Activated T-helper 2 cell treated with anti-CD3 and anti-CD28 coated beads, Interferon-gamma antibody, Interleukin-2, Interleukin-4, amounts not matched to agents 10 μg/mL and 5 μg/mL and 100 μg/mL, durations not matched to agents 14 hours and 24 hours and 36 hours (primary cell): Measurements from ENCODE around the gene ZFR2. TPM values are rescaled to one million over a fixed set of nuclear protein-coding genes. Genes with fewer than 3 reads are reported as not detected.
"Not testable (repeated sequence)": the region's sequence is repeated elsewhere in the genome, so short reads cannot be mapped to it uniquely, and the experiment has no call there.

Experiments
- DNase-seq: peaks from one replicate; pipeline ENCODE4 v3.0.0; 2021; ENCODE audit warnings: low spot score
- H3K27ac Mint-ChIP-seq: one replicate; pipeline ENCODE4 v1.8.0; 2021; ENCODE audit warnings: mixed read lengths
- H3K27me3 Mint-ChIP-seq: one replicate; pipeline ENCODE4 v1.8.0; 2021; ENCODE audit warnings: low read depth, mixed read lengths
- H3K36me3 Mint-ChIP-seq: one replicate; pipeline ENCODE4 v1.8.0; 2021; ENCODE audit warnings: low read depth, mixed read lengths
- H3K4me1 Mint-ChIP-seq: one replicate; pipeline ENCODE4 v1.8.0; 2021; ENCODE audit warnings: low read depth, mixed read lengths
- H3K4me3 Mint-ChIP-seq: one replicate; pipeline ENCODE4 v1.8.0; 2021; ENCODE audit warnings: low read depth, mild to moderate bottlenecking, moderate library complexity, mixed read lengths
- H3K9me3 Mint-ChIP-seq: one replicate; pipeline ENCODE4 v1.8.0; 2021; ENCODE audit warnings: mixed read lengths
- intact Hi-C: fragments of 100-400 bp; cut with micrococcal nuclease; formaldehyde crosslinking; loops from one replicate; pipeline ENCODE4 v1.15.1; 2023
- total RNA-seq: library from RNA; stranded (reverse); gene quantifications from 2 replicates; pipeline ENCODE4 v1.2.3, GENCODE V29; 2022

The ZFR2 gene
- total RNA-seq, 1 donor from 2014 or later = 0.27 TPM

GRCh38 chr19:3827306-3827705, 41.5 kb downstream of the ZFR2 start:
- intact Hi-C loops = no loop called here
- H3K27ac Mint-ChIP-seq = no peak overlapping the region

DNA sequence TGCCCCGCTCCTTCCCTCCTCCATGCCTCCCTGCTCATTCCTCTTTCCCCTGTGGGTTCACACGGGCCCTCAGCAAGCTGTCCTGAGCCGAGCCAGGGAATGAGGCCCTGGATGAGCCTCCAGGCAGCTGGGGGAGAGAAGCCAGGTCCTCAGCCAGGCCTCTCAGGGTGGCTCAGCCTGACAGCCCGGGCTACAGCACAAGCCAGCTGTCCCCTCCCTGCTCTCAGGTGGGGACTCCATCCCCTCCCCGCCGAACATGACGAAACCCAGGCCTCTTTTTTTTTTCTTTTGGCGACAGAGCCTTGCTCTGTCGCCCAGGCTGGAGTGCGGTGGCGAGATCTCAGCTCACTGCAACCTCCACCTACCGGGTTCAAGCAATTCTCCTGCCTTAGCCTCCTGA, 42.7 kb downstream of the ZFR2 start:
- intact Hi-C loops = no loop called here
- DNase-seq = no peak
- no peaks in the 10 kb centered on the region for H3K27me3 Mint-ChIP-seq
- no peaks in the 10 kb centered on the region for H3K9me3 Mint-ChIP-seq
- no peaks in the 10 kb centered on the region for H3K36me3 Mint-ChIP-seq
- H3K4me3 Mint-ChIP-seq = no peak overlapping the region
- no peak overlapping the region for H3K27ac Mint-ChIP-seq
- peaks cover 5% of the 10 kb centered on the region for H3K4me1 Mint-ChIP-seq

More at GRCh38 chr19:3827306-3827705, 41.5 kb downstream of the ZFR2 start:
- Mint-ChIP-seq H3K36me3 (no peaks in the 10 kb centered on the region), H3K4me3 (no peak overlapping the region), H3K4me1 (no peaks in the 10 kb centered on the region), H3K9me3 (no peaks in the 10 kb centered on the region), H3K27me3 (no peaks in the 10 kb centered on the region)
- DNase-seq = no peak

DNA sequence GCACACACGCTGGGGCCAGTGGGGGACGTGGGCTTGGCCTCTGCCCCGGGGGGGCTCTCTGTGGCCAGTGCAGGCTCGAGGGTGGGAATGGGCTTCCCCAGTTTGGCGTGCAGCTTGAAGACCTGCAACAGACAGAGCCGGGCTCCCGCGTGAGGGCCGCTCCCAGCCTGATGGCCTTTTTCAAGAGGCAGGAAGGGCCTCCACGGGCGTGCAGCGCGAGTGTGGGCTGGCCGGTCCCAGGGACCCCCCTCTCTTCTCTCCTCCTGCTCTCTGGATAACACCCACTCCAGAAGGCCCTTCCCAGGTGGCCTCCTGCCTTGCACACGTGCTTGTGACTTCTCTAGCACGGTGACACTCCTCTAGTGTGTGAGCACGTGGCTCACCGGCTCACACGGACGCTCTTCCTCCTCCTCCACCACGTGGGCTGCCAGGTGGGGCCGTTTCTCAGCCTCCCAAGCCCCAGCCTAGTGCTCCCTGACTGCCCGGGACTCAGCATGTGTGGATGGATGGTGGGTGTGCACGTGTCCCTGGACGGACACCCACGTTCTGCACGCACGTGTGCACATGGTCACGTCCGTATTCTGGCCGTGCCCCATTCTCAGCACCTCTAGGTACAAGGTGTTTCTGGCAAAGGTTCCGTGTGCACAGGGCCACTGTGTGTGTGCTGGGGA, 43.4 kb downstream of the ZFR2 start:
- Mint-ChIP-seq H3K27ac (no peak overlapping the region), H3K36me3 (no peaks in the 10 kb centered on the region), H3K9me3 (no peaks in the 10 kb centered on the region), H3K27me3 (no peaks in the 10 kb centered on the region), H3K4me1 (peaks cover 5% of the 10 kb centered on the region), H3K4me3 (no peak overlapping the region)
- intact Hi-C loops = no loop called here
- no peak for DNase-seq

DNA sequence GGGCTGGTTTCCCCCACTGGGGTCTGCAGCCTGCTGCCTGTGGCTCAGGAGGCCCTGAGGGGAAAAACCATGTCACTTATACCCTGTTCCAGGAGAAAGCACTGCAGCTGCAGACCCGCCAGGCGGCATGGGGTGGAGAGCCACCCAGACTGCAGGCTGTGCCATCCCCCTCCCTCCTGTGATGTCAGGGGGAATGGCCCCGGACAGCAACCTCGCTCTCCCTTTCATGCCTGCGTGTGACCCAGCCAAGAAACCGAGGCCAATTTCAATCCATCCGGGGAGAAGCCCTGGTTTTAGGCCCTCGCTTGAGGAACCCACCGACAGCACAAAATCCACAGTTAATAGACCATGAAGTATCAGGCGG, 45.5 kb downstream of the ZFR2 start:
- H3K27ac Mint-ChIP-seq = no peak overlapping the region
- DNase-seq = no peak
- intact Hi-C loops = loop anchor here (5.0 kb wide), 1 partner anchor 36 kb away; the partner anchor contains the start of gene MATK
- no peak overlapping the region for H3K4me3 Mint-ChIP-seq
- no peaks in the 10 kb centered on the region for H3K9me3 Mint-ChIP-seq
- no peaks in the 10 kb centered on the region for H3K27me3 Mint-ChIP-seq
- H3K36me3 Mint-ChIP-seq = no peaks in the 10 kb centered on the region
- peaks cover 10% of the 10 kb centered on the region for H3K4me1 Mint-ChIP-seq

DNA sequence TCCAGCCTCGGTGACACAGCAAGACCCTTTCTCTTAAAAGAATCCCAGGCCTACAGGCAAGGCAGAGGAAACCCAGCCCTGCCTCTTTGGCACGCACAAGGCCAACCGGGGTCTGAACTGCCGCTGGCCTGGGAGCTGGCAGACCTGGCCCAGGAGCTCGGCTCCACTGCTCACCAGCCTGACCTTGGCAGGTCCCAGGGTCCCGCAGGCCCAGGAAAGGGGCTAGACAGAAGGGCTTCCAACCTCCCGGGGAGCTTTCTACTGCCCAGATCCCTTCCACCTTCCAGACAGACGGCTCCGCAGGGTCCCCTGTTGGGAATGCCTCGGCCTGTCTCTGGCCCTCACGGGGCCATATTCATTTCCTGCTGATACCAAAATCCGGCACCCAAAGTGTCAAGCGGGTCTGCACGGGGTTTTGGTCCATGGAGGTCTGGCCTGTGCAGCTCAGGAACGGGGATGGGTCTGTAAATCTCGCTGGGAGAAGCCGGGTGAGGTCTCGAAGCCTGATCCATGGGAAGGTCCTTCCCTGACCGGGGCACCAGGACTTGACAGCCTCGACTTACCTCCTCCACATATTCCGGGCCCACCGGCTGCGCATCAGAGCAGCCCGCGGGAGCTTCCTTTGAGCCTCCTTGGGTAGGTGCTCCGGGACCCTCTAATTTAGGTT, 46.0 kb downstream of the ZFR2 start:
- intact Hi-C loops = loop anchor here (5.0 kb wide), 1 partner anchor 36 kb away; the partner anchor contains the start of gene MATK

GRCh38 chr19:3821857-3822364, 46.9 kb downstream of the ZFR2 start:
- Mint-ChIP-seq H3K9me3 (no peaks in the 10 kb centered on the region), H3K27me3 (no peaks in the 10 kb centered on the region), H3K36me3 (no peaks in the 10 kb centered on the region), H3K4me3 (no peak overlapping the region), H3K4me1 (peaks cover 17% of the 10 kb centered on the region), H3K27ac (no peak overlapping the region)
- intact Hi-C loops = loop anchor here (5.0 kb wide), 1 partner anchor 35 kb away; the partner anchor contains the start of gene MATK
- peak; percentile 85 for DNase-seq

More for the DNA sequence above, 46.0 kb downstream of the ZFR2 start:
- no peaks in the 10 kb centered on the region for H3K27me3 Mint-ChIP-seq
- H3K36me3 Mint-ChIP-seq = no peaks in the 10 kb centered on the region
- DNase-seq = no peak
- no peaks in the 10 kb centered on the region for H3K9me3 Mint-ChIP-seq
- peaks cover 16% of the 10 kb centered on the region for H3K4me1 Mint-ChIP-seq
- no peak overlapping the region for H3K4me3 Mint-ChIP-seq
- H3K27ac Mint-ChIP-seq = no peak overlapping the region

- peaks cover 17% of the 10 kb centered on the region for H3K4me1 Mint-ChIP-seq
- intact Hi-C loops = loop anchor here (5.0 kb wide), 1 partner anchor 34 kb away; the partner anchor contains the start of gene MATK
- H3K36me3 Mint-ChIP-seq = no peaks in the 10 kb centered on the region
- H3K4me3 Mint-ChIP-seq = no peak overlapping the region
- no peak overlapping the region for H3K27ac Mint-ChIP-seq
- DNase-seq = no peak
- no peaks in the 10 kb centered on the region for H3K27me3 Mint-ChIP-seq
- no peaks in the 10 kb centered on the region for H3K9me3 Mint-ChIP-seq
These were observed 47.7 kb downstream of the ZFR2 start for GRCh38 chr19:3821156-3821555.

- Mint-ChIP-seq H3K27me3 (no peaks in the 10 kb centered on the region), H3K4me3 (no peak overlapping the region), H3K4me1 (peaks cover 17% of the 10 kb centered on the region), H3K36me3 (no peaks in the 10 kb centered on the region), H3K9me3 (no peaks in the 10 kb centered on the region), H3K27ac (no peak overlapping the region)
- intact Hi-C loops = loop anchor here (5.0 kb wide), 1 partner anchor 33 kb away; the partner anchor contains the start of gene MATK
- no peak for DNase-seq
These were observed 48.8 kb downstream of the ZFR2 start for GRCh38 chr19:3819989-3820388.

- no peak overlapping the region for H3K4me3 Mint-ChIP-seq
- no peaks in the 10 kb centered on the region for H3K36me3 Mint-ChIP-seq
- no peak overlapping the region for H3K27ac Mint-ChIP-seq
- intact Hi-C loops = no loop called here
- no peak for DNase-seq
- H3K27me3 Mint-ChIP-seq = no peaks in the 10 kb centered on the region
- no peaks in the 10 kb centered on the region for H3K9me3 Mint-ChIP-seq
- H3K4me1 Mint-ChIP-seq = peaks cover 25% of the 10 kb centered on the region
These were observed 49.9 kb downstream of the ZFR2 start for GRCh38 chr19:3818918-3819317.

DNA sequence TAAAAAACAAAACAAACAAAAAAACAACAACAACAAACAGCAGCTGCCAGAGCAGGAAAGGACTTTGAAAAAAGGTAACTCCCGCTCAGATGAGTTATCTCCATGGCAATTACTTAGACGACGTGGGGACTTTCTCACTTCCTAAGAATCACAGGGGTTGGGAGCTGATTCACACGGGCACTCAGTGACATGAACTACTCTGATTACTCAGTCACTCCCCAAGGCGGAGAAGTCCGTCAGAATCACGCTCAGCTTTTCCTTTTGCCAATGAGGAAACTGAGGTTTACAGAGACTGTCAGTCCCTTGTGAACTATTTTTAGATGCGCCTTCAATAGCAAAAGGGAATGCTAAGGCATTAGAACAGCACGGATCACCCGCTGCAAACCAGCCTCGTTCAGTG, 50.4 kb downstream of the ZFR2 start:
- no peak for DNase-seq
- Mint-ChIP-seq H3K27me3 (no peaks in the 10 kb centered on the region), H3K4me3 (peak overlapping the region; percentile 17), H3K27ac (peak overlapping the region; percentile 84), H3K9me3 (no peaks in the 10 kb centered on the region), H3K36me3 (no peaks in the 10 kb centered on the region), H3K4me1 (peaks cover 30% of the 10 kb centered on the region)
- intact Hi-C loops = no loop called here

GRCh38 chr19:3817761-3818160, 51.1 kb downstream of the ZFR2 start:
- no peaks in the 10 kb centered on the region for H3K27me3 Mint-ChIP-seq
- H3K36me3 Mint-ChIP-seq = no peaks in the 10 kb centered on the region
- peak overlapping the region; percentile 84 for H3K27ac Mint-ChIP-seq
- no peaks in the 10 kb centered on the region for H3K9me3 Mint-ChIP-seq
- intact Hi-C loops = no loop called here
- peaks cover 35% of the 10 kb centered on the region for H3K4me1 Mint-ChIP-seq
- peak overlapping the region; percentile 37 for H3K4me3 Mint-ChIP-seq
- DNase-seq = no peak

- H3K27ac Mint-ChIP-seq = no peak overlapping the region
- no peaks in the 10 kb centered on the region for H3K27me3 Mint-ChIP-seq
- no peaks in the 10 kb centered on the region for H3K36me3 Mint-ChIP-seq
- peaks cover 38% of the 10 kb centered on the region for H3K4me1 Mint-ChIP-seq
- no peak overlapping the region for H3K4me3 Mint-ChIP-seq
- intact Hi-C loops = no loop called here
- no peak for DNase-seq
- H3K9me3 Mint-ChIP-seq = peaks cover 3% of the 10 kb centered on the region
These were observed 52.1 kb downstream of the ZFR2 start for GRCh38 chr19:3816566-3817218.

GRCh38 chr19:3816148-3816547, 52.7 kb downstream of the ZFR2 start:
- H3K27ac Mint-ChIP-seq, H3K36me3 Mint-ChIP-seq, H3K27me3 Mint-ChIP-seq, H3K9me3 Mint-ChIP-seq, DNase-seq, intact Hi-C loops, H3K4me3 Mint-ChIP-seq: not testable (repeated sequence)
- peaks cover 36% of the 10 kb centered on the region for H3K4me1 Mint-ChIP-seq
